GM18870 (cell line): ENCODE measurements around the gene ENPEP.
"Not testable (repeated sequence)": the region's sequence is repeated elsewhere in the genome, so short reads cannot be mapped to it uniquely, and the experiment has no call there.

Source experiments
- ATAC-seq: cut with Tn5 transposase; IDR thresholded peaks from one replicate; pipeline ENCODE4 v1.9.1; 2021; ENCODE audit warnings: moderate library complexity; ENCODE audit not compliant: unreplicated experiment

The ENPEP gene

DNA sequence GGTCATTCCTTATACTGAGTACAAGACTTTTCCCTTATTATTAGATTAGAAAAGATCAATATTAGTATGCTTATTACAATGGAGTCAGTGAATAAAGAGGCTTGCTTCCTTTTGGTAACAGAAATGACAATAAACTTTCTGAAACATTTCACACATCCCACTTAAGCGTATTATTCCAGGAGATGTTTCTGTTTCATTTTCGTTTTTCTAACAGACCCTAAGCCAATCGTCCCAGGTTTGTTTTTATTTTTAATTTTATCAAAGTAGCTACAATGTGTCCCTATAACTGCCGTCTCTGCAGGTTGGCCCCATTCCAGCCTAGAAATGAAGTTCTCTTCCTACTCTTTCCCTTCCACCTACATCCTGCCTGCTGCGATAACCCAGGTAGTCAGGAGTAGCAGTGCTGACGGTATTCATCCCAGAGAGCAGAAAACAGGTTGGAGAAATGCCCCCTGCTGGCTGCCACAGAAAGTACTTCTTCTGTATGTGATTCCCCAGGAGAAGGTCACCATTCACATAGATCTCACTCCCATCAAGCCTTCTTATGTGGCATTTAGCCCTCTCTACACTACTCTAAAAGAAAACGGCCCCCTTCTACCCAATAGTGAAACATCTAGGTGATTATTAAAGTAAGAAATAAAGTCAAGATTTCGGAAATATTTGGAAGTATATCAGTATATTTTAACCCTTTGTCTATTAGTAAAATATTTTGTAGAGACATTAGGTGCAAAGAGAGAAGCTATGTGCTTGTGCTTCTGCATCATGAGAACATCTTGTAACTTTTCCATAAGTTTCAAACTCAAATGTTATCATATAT, 40.4 kb downstream of the ENPEP start:
- peak; percentile 86 for ATAC-seq

DNA sequence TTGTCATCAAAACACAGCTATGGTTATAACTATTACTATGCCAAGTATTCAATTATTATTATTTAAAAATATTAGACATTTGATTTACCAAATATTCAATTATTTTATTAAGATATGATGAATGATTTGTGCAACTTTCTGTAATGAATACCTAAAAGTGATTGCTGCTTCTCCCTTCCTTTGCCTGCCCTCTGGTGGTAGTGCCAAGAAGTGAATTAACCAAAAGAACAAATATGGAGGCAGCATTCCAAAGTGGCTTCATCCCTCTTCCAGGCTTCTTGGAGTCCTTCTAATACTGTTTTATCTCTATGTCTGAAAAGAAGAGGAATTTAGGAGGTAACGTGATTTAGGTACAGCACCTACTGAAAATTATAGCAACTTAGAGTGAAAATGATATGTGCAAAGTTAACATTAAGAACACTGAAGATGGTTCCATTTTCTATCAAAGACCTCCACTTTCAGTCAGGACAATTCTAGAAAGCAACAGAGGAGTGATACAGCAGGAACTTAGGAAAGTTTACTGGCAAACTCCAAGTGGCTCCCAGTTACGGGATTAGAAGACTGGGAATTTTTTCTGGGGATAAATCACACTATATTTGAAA, 43.0 kb downstream of the ENPEP start:
- no peak for ATAC-seq

DNA sequence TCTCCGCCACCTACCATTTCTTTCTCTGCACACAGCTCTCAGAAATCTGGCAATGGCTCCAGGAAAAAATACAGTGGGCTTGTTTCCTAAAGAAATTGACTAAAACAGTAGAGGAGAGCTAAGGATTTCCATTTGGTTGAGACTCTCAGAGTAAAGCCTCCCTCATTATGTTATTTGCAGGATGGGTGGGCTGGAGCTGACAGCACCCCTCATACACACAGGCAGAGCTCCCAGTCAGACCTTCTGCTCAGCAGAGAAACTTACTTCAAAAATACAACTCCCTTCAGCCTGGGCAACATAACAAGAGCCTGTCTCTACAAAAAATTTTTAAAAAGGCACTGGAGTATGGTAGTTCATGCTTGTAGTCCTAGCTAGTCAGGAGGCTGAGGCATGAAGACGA, 44.9 kb downstream of the ENPEP start:
- no peak for ATAC-seq

DNA sequence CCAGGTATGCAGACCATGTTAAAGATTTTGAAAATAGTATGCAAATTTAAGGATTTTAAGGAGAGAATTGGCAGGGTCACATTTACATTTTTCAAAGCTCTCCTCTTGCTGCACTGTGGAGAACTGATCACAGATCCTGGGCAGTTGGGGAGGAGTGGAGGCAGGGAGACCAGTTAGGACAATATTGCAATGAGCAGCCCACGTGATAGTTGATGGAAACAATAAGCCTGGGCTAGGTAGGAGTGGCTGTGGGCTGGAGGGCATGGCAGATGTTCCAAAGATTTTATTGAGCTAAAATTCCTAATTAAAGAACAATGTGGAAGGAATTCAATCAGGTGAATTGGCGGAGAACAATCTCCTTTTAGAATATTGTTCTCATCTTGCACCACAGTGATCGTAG, 50.6 kb downstream of the ENPEP start:
- no peak for ATAC-seq

DNA sequence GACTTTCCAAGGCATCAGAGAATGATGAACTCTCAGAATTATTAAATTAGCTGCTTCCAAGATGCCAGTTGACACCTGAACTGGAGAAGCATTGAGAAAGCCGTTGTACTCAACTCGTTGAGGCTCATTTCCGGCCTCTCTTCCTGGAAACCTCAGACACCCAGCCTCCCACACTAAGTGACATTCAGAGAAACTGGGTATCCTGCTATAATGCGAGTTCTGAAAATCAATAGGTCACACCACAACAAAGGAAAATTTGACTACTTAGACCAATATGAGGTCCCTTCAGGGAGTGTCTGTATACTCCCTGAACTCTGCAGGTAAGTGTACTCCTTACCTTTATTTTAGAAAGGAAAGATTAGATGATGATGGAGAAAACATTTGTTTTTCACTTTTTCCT, 51.2 kb downstream of the ENPEP start:
- ATAC-seq = no peak

DNA sequence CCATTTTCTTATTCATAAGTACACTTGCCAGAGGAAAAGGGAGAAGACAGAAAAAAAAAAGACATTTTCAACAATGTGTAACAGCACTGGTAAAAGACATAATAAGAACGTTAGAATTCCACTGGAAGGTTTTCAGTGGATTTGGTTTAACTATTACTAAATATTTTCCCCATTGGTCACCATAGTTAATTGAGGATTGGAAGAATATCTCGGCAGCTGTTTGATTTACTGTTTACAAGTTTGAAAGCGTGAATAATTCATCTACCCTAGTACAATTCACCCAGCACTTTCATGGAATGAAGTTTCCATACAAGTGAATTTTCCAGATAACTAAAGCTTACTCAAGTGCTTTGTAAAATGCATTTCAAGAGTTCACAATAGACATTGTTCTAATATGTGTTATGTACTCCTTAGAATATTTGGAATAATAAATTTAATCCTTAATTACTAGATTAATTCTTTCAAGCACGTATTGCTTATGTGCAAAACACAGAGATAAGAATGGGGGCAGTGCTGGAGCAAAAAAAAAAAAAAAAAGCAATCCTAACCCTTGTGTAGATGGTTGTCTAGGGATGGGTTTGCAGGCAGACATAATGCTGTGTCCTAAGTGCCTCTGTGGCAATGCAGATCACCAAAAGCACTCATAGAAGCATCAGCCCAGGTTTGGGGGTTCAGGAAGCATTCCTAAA, 57.1 kb downstream of the ENPEP start:
- ATAC-seq = no peak

DNA sequence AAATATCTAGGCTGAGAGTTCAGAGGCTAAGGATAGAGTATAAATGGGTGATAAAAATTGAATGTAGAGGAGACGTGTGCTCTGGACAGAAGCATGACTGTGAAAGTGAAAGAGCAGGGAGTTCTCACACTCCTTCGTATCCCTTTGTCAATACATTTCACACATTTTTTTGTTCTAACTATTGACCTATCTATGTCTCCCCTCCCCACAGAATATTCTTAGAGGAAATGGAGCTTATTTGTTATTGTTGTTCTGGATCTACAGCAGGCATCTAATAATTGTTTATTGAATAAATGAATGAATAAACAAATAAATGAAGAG, 57.6 kb downstream of the ENPEP start:
- no peak for ATAC-seq

DNA sequence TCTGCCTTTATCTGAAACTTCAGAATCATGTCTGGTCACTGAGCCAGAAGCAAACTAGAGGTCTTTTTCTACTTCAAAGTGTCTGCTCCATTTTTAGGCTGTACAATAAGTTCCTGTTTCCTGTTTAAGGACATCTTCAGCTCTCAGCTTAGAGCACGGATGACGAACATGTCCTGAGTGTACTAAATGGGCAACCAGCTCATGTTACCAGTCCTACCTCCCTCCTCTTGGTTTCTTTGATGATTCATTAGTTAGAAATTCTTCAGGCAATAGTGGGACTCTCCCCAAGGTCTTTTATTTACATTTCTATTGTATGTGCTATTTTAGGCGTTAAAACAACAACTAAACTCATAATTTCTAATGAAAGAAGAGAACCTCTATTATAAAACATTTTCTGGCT, 58.0 kb downstream of the ENPEP start:
- no peak for ATAC-seq

DNA sequence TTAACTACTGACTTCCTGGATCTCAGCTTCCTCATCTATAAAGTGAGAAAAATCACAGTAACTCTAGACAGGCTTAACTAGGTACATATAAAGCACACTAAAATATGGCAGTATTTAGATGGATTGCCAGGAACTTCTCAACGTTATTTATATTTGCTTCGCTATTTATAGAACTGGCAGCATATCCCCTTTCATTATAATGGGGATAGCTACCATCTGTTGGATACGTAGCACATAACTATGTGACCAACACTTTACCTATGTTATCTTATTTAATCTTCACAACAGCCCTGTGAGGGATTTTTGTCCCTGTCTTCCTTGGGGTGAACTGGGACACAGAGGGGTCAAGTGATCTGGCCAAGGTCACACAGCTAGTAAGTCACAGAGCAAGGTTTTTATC, 64.6 kb downstream of the ENPEP start:
- ATAC-seq = no peak

DNA sequence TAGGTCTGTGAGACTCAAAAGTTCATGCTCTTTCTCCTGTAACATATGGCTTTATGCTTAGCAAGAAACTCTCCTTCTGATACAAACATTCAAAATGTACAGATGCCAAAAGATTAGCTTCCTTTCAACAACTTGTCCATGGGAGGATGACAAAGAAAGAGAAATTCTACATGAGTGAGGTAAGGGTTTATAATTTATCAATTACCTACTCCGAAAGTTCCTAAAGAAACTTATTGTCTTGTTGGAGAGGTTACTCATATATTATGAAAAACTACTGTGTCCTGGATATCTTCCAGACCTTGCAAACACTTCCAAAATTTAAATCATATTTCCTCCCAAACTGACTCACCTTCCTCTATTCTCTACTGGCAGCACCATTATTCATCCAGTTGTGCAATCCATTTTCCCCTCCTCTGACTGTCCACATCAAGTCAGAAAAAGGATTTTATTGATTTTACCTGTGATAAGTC, 65.1 kb downstream of the ENPEP start:
- ATAC-seq = no peak

DNA sequence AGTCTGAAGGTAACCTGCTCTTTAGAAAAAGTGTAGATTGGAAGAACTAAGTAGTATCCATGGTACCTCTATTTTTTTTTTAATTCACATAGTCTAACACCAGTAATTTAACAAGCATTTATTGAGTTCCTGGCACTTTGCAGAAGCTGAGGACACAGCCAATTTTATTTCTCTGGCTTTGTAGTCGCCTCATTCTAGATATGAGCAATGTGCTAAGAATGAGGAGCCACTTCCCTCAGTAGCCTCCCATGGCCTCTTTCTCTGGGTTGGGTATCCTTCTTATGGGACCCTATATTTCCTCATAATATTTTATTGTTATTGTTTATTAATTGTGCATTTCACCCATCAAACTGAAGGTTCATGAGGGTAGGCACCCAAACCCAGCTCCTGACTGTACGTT, 67.6 kb downstream of the ENPEP start:
- ATAC-seq = no peak

DNA sequence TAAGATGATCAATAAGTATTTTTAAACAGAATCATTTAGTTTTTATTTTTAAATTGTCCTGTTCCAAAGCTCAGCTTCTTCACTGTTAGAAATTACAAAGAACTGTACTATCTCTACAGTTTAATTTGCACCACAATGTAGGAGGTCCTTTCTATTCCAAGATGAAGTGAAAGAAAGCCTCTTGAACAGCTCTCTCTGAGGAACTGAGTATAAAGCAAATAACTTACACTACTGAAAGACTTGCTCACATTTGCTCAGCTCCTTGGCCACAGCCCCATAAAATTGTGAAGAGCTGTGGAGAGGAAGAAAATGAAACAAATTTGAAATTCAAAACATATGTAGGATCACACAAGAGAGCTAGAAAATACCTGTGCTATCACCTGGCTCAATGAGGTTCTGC, 68.6 kb downstream of the ENPEP start:
- ATAC-seq = no peak

DNA sequence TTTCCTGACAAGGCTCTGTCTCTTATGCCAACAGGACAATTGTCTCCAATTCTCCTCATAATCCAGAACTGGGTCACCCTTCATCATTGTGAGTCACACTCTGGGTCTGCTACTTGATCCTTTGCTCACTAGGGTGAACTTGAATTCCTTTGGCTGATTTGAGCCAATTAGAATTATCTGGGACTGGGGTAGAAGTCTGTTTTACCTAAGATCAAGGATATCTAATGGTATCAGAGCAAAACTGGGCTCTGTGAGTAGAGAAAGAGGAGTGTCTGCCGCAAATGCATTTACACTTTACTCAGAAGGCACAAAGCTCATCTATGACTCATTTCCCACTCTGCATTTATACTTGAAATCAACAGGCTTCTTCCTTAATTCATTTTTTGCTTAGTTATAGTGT, 74.3 kb downstream of the ENPEP start:
- ATAC-seq = no peak

DNA sequence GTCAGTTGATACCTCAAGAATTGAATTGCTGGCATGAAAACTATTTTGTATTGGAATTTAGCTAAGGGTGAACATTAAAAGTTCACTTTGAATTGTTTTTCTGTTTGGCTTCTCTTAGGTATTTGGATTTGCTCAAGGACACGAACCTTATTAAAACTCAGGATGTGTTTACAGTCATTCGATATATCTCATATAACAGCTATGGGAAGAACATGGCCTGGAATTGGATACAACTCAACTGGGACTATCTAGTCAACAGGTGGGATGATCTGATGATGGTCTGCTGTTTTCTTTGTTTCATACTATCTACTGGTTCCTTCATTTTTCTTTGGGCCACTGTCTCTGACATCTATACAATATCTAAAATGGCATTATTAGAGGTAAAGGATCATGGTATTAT, 77.2 kb downstream of the ENPEP start:
- ATAC-seq = no peak

DNA sequence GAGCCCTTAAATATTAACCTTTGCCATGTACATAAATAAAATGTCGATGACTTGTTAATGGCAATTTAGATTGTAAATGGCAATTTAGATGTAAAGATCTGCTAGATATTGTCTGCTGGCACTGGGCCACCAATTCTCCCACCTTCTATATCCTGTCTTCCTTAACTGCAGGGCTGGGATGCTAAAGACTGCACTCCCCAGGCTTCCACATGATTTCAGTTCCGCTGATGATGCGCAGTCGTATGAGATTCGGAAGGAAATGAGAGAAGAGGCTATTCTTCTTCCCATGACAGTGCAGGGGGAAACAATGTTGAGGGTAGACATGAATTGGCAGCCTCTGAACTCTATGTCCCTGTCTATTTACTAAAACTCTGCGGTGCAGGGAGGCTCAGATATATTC, 91.3 kb downstream of the ENPEP start:
- no peak for ATAC-seq

DNA sequence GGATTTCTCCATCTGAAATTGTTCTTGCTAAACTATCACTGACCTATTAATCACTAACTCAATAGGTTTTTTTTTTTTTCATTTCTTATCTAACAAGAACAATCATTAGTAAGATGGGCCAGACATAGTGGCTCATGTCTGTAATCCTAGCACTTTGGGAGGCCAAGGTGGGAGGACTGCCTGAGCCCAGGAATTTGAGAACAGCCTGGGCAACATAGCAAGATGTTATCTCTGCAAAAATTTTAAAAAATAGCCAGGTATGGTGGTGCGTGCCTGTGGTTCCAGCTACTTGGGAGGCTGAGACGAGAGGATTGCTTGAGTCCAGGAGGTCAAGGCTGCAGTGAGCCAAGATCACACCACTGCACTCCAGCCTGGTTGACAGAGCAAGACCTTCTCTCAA, 100.7 kb downstream of the ENPEP start:
- ATAC-seq = not testable (repeated sequence)

DNA sequence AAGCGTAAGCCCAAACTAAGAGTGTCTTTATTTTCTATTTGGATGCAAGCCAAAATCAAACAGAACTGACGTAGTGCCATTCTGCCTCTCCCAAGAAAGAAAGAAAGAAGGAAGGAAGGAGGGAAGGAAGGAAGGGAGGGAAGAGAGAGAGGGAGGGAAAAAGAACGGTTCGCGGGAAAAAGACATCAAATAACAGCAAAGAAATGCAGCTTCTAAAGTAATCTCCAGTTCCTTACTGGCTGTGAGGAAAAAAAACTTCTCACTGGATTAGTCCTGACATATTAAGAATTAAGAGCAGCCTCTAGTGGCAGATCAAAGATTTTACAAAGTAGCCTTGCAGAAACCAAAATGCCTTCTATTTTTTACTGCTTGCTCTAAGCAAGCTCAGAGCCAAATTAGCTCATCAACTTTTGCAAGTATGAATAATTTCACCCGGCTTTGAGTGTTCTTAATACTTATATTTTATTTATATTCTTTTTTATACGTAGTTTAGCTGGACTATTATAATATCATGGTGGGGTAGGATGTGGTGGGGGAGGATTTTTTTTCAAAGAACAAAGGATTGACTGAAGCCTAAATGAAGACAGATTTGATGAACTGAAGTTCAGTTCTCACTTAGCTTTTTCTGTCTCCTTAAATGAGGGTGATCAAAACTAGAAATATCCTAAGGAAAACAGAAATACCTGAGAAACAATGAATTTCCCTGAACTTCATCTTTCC, 110.3 kb downstream of the ENPEP start:
- ATAC-seq = no peak

DNA sequence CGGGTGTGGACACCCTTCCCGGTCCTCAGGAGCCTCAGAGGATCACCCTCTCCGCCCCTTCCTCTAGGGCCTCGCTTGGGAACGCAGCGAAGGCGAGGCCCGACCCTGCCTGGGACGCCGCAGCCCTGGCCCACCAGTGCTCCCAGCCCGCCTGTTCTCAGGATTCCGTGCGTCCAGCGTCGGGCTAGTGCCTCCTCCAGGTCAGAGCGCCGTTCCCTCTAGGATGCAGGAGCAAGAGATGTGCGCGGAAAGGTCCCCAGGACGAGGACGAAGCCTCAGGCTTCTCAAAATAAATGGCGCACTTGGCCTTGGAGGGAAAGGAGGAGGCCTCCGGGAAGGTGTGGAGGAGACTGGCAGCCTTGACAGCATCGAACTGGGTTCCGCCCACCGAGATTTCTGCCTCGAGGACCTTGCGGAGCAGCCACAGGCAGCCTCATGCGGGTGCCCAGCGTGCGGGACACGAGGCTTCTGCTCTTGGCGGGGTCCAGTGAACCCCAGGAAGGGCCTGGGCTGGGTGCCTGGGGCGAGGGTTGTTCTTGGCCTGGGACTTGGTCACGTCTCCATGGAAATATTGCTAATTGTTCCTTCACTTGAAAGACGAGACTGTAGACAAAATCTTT, 111.8 kb downstream of the ENPEP start:
- no peak for ATAC-seq

DNA sequence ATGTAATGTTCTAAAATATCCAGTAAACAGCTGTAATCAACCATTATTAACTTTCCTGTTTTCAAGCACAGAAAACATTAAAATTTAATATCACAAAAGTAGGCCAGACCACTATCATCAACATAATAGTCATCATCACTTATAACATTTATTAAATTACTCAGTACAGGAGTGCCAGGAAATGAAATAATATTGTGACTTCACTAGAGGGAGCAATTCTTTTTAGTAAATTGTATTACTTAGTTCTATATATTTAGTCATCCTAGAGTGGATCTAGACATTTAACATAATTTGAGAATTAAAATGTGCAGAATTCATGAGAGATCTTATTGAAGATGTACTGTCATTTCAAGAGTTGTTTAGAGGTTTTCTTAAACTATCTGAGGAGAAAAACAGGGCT, 113.3 kb downstream of the ENPEP start:
- no peak for ATAC-seq

DNA sequence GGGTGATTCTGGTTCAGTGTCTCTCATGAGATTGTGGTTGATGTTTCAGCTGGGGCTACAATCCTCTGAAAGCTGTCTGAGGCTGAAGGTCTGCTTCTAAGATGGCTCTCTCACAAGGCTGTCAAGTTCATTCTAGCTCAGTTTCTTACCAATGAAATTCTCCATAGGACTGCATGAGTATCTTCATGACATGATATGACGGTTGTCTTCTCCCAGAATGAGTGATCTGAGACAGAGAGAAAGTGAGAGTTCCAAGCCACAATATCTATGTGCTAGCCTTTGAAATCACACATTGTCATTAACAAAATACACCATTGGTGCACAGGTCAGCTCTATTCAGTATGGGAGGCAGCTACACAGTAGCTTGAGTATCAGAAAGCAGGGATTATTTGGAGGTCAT, 119.6 kb downstream of the ENPEP start:
- peak; percentile 86 for ATAC-seq

DNA sequence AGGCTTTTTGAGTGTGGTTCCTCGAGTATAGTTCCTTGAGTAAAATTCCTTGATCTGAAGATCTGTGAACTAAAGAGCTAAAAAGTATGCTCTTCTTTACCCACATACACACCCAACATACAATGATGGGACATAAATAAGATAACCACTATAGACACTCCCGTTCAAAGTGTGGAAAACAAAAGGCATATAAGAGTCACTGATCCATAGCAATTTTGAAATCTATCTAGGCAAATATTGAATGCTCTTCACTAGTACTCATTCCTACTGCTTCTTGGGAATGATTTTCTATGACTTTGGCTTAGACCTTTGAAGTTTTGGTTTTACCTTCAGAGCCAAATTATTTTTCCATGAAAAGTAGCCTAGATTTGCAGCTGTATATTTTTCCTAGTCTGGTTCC, 120.5 kb downstream of the ENPEP start:
- ATAC-seq = no peak
